GM10248 (cell line): ENCODE measurements around the gene PLB1.

Source experiments
- CTCF ChIA-PET: fragments of 300-600 bp; sonication (Branson Sonifier 250); formaldehyde crosslinking; extraction: SDS; loops from one replicate; lab custom pipeline; 2021; ENCODE audit warnings: antibody characterized with exemption; lab: Yijun Ruan, JAX
- POLR2A ChIA-PET: fragments of 350-650 bp; sonication (Branson Sonifier 250); formaldehyde crosslinking; extraction: SDS; loops from one replicate; lab custom pipeline; 2020; ENCODE audit warnings: antibody characterized with exemption; lab: Yijun Ruan, JAX
- DNase-seq: peaks from one replicate; pipeline ENCODE4 v3.0.0; 2012; ENCODE audit errors: extremely low spot score
- CTCF ChIP-seq: IDR thresholded peaks from 2 replicates; pipeline ENCODE4 v1.5.1; 2012; ENCODE audit warnings: mild to moderate bottlenecking, low read depth; ENCODE audit errors: extremely low read depth, missing control alignments, control extremely low read depth

PLB1 gene

GRCh38 chr2:28591711-28592335, 96.0 kb downstream of the PLB1 start:
- ChIA-PET CTCF (interaction anchor here (1.2 to 3.5 kb wide), 3 partner anchors 13 to 174 kb away, joined by 3 to 37 read pairs (median 3); no protein-coding TSS in a partner anchor), POLR2A (no interaction called here)
- DNase-seq, result no peak
- no peak for TF ChIP-seq CTCF

- CTCF ChIA-PET, result interaction anchor here (0.8 to 5.9 kb wide), 8 partner anchors 8 to 183 kb away, joined by 3 to 126 read pairs (median 6); no protein-coding TSS in a partner anchor
- POLR2A ChIA-PET, result no interaction called here
- no peak for TF ChIP-seq CTCF
- no peak for DNase-seq
Observed at GRCh38 chr2:28592481-28592880, 96.6 kb downstream of the PLB1 start.

GRCh38 chr2:28593160-28593755, 97.4 kb downstream of the PLB1 start:
- no peak for TF ChIP-seq CTCF
- POLR2A ChIA-PET, result interaction anchor here (1.1 kb wide), 1 partner anchor 138 kb away, joined by 3 read pairs; no protein-coding TSS in a partner anchor
- CTCF ChIA-PET, result interaction anchor here (0.7 to 5.9 kb wide), 28 partner anchors 8 to 257 kb away, joined by 3 to 126 read pairs (median 7); partner anchors contain the start of gene PPP1CB
- no peak for DNase-seq

- TF ChIP-seq CTCF, result no peak
- CTCF ChIA-PET, result interaction anchor here (0.7 to 5.9 kb wide), 59 partner anchors 9 to 911 kb away, joined by 3 to 126 read pairs (median 5); partner anchors contain the start of genes PPP1CB and TRMT61B
- no peak for DNase-seq
- POLR2A ChIA-PET, result interaction anchor here (1.0 to 1.1 kb wide), 2 partner anchors 138 to 158 kb away, joined by 3 read pairs; partner anchors contain the start of gene PPP1CB
Observed at GRCh38 chr2:28594000-28594331, 98.1 kb downstream of the PLB1 start.

- TF ChIP-seq CTCF, result peak; percentile 86
- ChIA-PET CTCF (interaction anchor here (0.7 to 5.9 kb wide), 62 partner anchors 9 to 911 kb away, joined by 3 to 126 read pairs (median 5); partner anchors contain the start of genes PPP1CB and TRMT61B), POLR2A (interaction anchor here (1.0 to 1.1 kb wide), 2 partner anchors 137 to 157 kb away, joined by 3 read pairs; partner anchors contain the start of gene PPP1CB)
- peak; percentile 85 for DNase-seq
Observed at GRCh38 chr2:28594332-28595108, 98.7 kb downstream of the PLB1 start.

GRCh38 chr2:28595323-28595722, 99.5 kb downstream of the PLB1 start:
- CTCF ChIA-PET, result interaction anchor here (0.9 to 5.9 kb wide), 38 partner anchors 10 to 912 kb away, joined by 3 to 126 read pairs (median 6); partner anchors contain the start of gene PPP1CB
- POLR2A ChIA-PET, result no interaction called here

More at GRCh38 chr2:28595323-28595722, 99.5 kb downstream of the PLB1 start:
- DNase-seq, result no peak
- no peak for TF ChIP-seq CTCF
